HCT116 (cell line): ENCODE data around the gene AMPD3.

Experiments used
- ATF3 ChIP-seq: IDR thresholded peaks from 2 replicates; pipeline ENCODE4 v1.6.1; 2012
- CEBPB ChIP-seq: IDR thresholded peaks from 2 replicates; pipeline ENCODE4 v1.6.1; 2012; ENCODE audit warnings: low read depth
- CTCF ChIP-seq, 3 experiments: fragments of 200-600 bp in 1 of 3; sonication (generic) in 1 of 3; IDR thresholded peaks in 2 of 3; conservative IDR thresholded peaks in 1 of 3; 2 replicates each; pipeline ENCODE4 v1.5.1; 2012 to 2017; ENCODE audit warnings: low read depth in 2 of 3, low read length in 2 of 3, antibody characterized with exemption in 1 of 3, borderline replicate concordance in 1 of 3, control low read depth in 1 of 3, mild to moderate bottlenecking in 1 of 3, mixed read lengths in 1 of 3, mixed run types in 1 of 3, moderate library complexity in 1 of 3; ENCODE audit not compliant: insufficient read depth in 1 of 3
- POLR2A ChIP-seq: IDR thresholded peaks from 2 replicates; pipeline ENCODE4 v1.7.0; 2011; ENCODE audit warnings: borderline replicate concordance; ENCODE audit not compliant: insufficient read depth, insufficient read length; ENCODE audit errors: extremely low read depth
- SP1 ChIP-seq: IDR thresholded peaks from 2 replicates; pipeline ENCODE4 v1.6.1; 2012; ENCODE audit warnings: low read depth

- TF ChIP-seq POLR2A (no peak), CTCF (IDR thresholded peaks at IDR 0.05 in 2 of 3, conservative IDR thresholded peaks at IDR 0.05 in 1 of 3; ENCODE audit: borderline replicate concordance in 1 of 3, insufficient read depth in 1 of 3, low read depth in 2 of 3, low read length in 2 of 3) (no peak), CEBPB (no peak), SP1 (no peak), ATF3 (no peak)
These were observed 47.1 kb downstream of the AMPD3 start for GRCh38 chr11:10502065-10502680.
